ENCODE data around the gene CDCP2. TPM values are rescaled to one million over a fixed set of nuclear protein-coding genes. Genes with fewer than 3 reads are reported as not detected.

CDCP2 gene
- total RNA-seq, result 0.08 and 0.26 TPM in 2 replicates

GRCh38 chr1:54152696-54153095 is at the start of gene CDCP2:
CDCP2 (minus strand) TSS chr1:54153000; CDS start chr1:54152922, 78 bp downstream.

GRCh38 chr1:54199765-54200518 is 47.1 kb upstream of the CDCP2 start, which contains the start of the genes CYB5RL and MRPL37:
CYB5RL (minus strand) TSS chr1:54200030; CDS start chr1:54195616, 4,414 bp downstream.
MRPL37 (plus strand) TSS chr1:54200167; CDS start chr1:54200244, 77 bp downstream.

Other genes starting within 250 kb of the CDCP2 start
- gene IFT25, start 207.3 kb downstream of the CDCP2 start, total RNA-seq, result 12.1 and 26.0 TPM in 2 replicates
- gene LRRC42, start 206.7 kb downstream of the CDCP2 start, total RNA-seq, result 33.5 and 33.9 TPM in 2 replicates
- gene LDLRAD1, start 134.8 kb downstream of the CDCP2 start, total RNA-seq, result not detected in 2 replicates
- gene TMEM59, start 99.8 kb downstream of the CDCP2 start, total RNA-seq, result 190 and 311 TPM in 2 replicates
- gene TCEANC2, start 99.4 kb downstream of the CDCP2 start, total RNA-seq, result 2.2 and 3.5 TPM in 2 replicates
- gene CYB5RL, start 47.0 kb upstream of the CDCP2 start, total RNA-seq, result 3.0 and 4.4 TPM in 2 replicates
- 83.2 and 114 TPM in 2 replicates for gene MRPL37, start 47.2 kb upstream of the CDCP2 start, total RNA-seq

Data from epithelial cell of alveolus of lung (primary cell).